ENCODE results near the gene NCKAP5.

- TF ChIP-seq PHF8 (IDR thresholded peaks at IDR 0.05; ENCODE audit: borderline replicate concordance, low read depth) (no peak), CTCF (IDR thresholded peaks at IDR 0.05) (no peak), CEBPB (IDR thresholded peaks at IDR 0.05) (no peak), RNF2 (IDR thresholded peaks at IDR 0.05; ENCODE audit: borderline replicate concordance, low read depth) (no peak), CHD2 (IDR thresholded peaks at IDR 0.05; ENCODE audit: low read length, partially characterized antibody) (no peak), REST (IDR thresholded peaks at IDR 0.05) (no peak), EP300 (IDR thresholded peaks at IDR 0.05) (no peak)
Observed at GRCh38 chr2:132911726-132912724, 656.2 kb downstream of the NCKAP5 start.

Measured in A549 (cell line).